H54 (cell line): ENCODE results near the gene TMBIM6.

Experiments used
- DNase-seq: peaks from one replicate; pipeline ENCODE4 v3.0.0; 2011; ENCODE audit warnings: low spot score, mixed read lengths; ENCODE audit not compliant: insufficient read length
- FAIRE-seq: peaks from 3 replicates; lab custom pipeline; 2011; peaks lifted over from hg19 to GRCh38; lab: Jason Lieb, UNC
- POLR2A ChIP-seq: IDR thresholded peaks from 2 replicates; pipeline ENCODE4 v1.6.1; 2011; ENCODE audit warnings: low read depth, mild to moderate bottlenecking, low read length

The TMBIM6 gene

DNA sequence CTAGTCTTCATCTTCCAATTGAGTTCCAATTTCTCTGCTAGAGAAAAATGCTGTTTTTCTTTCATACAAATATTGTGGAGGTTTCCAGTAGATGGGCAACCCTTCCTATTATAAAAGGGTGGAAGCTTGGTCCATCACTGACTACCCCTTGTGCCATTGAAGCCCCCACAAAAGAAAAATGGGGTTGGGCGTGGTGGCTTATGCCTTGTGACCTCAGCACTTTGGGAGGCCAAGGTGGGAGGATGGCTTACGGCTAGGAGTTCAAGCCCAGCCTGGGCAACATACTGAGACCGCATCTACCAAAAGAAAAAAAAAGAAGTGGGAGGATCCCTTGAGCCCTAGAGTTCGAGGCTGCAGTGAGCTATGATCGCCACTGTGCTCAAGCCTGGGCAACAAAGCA is 64.1 kb downstream of the TMBIM6 start:
- FAIRE-seq (no peak), DNase-seq (no peak)
- TF ChIP-seq POLR2A: no peak

GRCh38 chr12:49806321-49806813 is 65.0 kb downstream of the TMBIM6 start:
- no peak for TF ChIP-seq POLR2A
- FAIRE-seq (no peak), DNase-seq (no peak)

DNA sequence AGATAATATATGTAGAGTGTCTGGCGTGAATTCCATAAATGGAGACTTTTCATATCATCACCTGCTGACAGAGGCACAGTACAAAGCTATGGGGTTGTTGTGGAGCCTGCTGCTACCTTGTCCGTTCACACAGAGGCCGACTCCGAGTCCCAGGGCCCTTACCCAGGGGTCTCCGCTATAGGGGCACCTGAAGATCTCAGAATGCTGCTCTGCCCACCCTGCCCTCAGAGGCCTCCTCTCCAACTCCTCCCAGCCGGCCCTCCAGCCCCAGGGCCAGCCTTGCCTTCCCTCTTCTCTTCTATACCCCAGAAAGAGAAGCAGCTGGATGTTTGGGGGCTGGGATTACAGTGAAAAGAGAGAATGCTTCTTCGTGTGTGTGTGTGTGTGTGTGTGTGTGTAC is 65.5 kb downstream of the TMBIM6 start:
- TF ChIP-seq POLR2A: no peak
- DNase-seq: no peak
- no peak for FAIRE-seq

DNA sequence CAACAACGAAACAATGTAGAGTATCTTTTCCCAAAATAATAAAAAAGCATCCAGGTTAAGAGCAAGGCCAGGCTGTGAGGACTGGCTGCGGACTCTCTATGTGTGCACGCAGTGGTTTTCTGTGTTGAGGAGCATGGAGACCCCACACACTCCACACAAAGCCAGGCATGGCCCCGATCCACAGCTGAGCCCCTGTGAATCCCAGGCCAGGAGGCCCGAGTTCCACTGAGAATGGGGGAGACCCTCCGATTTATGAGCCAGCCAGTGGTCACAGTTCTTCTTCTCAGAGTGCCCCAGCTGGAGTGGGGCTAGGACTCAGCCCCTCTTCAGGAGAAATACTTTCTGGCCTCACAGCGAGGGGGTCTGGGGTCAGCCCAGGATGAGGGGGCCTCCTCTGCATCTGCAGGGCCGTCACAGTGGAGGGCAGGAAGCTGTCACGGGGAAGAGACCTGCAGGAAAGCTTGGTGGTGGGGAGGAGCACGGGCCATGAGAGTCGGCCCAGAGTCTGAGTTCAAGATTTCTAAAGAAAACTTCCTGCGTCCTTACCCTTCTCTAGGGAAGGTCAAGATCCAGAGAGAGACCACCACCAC is 66.7 kb downstream of the TMBIM6 start:
- FAIRE-seq (no peak), DNase-seq (no peak)
- TF ChIP-seq POLR2A: no peak

DNA sequence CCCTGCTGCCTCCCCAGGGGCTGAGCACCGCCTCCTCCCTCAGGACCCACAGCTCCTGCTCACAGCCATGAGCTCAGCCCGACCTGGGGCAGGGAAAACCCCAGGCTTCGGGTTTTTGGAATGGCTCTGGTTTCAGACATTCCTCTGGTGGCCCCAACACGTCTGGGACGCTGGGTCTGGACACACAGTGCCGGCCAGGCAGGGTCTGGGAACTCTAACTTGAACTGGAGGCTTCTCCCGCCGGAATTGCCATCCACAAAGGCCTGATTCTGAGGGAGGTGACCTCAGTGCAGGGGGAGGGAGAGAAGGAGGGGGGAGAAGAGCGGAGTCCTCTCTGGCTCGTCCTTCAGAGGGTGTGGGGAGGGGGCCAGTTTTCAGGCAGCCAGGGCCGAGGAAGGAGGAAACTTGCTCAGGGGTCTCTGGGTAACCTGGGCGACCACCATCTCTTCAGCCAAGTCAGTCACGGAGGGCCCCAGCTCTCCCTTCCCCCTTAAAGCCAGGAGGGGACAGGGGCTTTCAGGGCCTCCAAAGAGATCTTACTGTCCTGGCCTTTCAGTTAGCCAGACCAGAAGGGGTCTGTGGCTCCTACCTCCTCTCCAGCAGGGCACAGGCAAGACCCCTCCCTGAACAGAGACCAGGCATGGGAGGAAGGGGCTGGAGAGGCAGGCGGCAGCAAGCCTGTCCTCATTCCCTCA is 67.5 kb downstream of the TMBIM6 start:
- DNase-seq: no peak
- no peak for TF ChIP-seq POLR2A
- no peak for FAIRE-seq

DNA sequence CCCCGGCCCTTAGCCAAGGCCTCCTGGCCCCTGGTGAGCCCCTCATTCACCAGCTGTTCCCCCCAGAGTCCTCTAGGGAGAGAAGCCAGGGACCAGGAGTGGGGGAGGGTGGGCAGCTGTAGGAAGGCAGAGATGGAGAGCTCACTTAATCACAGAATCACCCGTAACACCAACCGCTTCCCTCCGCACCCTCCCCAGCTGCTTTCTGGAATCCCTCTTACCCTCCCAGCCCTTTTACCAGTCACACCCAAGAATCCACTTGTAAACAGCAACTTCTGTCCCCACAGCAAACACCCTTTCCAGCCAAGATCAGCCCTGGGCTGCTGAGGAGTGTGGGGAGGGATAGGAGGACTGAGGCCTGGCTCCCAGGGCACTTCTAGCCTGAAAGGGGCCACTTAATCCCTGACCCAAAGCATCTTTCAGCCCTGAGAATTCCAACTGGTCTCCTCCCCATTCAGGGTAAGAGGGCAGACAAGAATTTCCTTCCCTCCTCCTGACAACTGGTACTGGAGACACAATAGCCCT is 68.1 kb downstream of the TMBIM6 start:
- DNase-seq (no peak), FAIRE-seq (no peak)
- TF ChIP-seq POLR2A: no peak

DNA sequence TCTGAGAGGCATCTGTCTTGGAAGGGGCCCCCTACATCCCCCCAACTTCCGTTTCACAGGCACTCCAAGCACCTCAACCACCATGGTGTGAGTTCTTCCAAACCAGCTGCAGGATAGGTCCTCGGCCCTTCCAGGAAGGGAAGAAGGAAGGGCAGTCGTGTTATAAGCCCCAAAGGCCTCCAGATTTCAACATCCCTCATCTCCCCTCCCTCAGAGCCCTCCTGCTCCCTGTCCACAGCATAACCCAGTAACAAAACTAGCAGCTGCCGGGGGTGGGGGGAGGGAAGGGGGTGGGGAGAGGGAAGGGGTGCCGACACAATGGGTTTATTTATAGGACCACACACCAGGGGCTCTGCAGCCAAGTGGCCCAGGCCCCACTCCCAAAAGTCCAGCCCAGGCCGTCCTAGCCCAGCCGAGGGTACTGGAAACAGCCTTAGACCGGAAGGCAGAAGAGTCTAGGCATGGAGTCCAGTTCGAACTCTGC is 68.6 kb downstream of the TMBIM6 start:
- FAIRE-seq (no peak), DNase-seq (no peak)
- TF ChIP-seq POLR2A: no peak

- no peak for TF ChIP-seq POLR2A
- FAIRE-seq: no peak
- no peak for DNase-seq
These were observed 69.8 kb downstream of the TMBIM6 start for GRCh38 chr12:49811136-49811535.

DNA sequence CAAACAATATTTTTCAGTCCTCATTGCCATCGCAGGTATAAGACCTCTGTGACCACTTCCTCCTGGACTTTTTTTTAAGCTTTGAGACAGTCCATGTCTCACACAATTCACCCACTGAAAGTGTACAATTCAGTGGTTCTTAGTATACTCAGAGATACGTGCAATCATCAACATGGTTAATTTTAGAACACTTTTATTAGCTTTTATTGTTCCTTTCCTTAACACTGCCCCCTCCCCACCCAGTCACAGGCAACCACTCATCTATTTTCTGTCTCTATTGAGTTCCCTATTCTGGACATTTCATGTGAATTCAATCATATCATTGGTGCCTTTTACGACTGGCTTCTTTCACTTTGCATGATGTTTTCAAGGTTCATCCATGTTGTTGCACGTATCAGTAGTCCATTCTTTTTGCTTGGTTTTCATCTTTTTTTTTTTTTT is 70.6 kb downstream of the TMBIM6 start:
- FAIRE-seq (no peak), DNase-seq (no peak)
- no peak for TF ChIP-seq POLR2A

DNA sequence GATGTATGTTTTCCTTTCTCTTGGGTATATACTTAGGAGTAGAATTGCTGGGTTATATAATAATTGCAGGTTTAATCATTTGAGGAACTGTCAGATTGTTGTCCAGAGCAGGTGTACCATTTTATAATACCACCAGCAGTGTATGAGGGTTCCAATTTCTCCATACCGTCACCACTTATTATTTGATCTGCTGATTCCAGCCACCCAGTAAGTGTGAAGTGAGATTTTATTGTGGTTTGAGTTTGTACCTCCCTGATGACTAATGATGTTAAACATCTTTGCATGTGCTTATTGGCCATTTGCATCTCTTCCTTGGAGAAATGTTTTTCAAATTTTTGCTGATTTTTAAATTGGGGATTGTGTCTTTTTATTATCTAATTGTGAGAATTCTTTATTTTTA is 71.8 kb downstream of the TMBIM6 start:
- no peak for FAIRE-seq
- no peak for DNase-seq
- no peak for TF ChIP-seq POLR2A
